Heart right ventricle (tissue), 16 donors: ENCODE data around the gene GMPPA. TPM values are rescaled to one million over a fixed set of nuclear protein-coding genes. Genes with fewer than 3 reads are reported as not detected.

ENCODE experiments used
- ATAC-seq, 8 donors: fragments of 200-7000 bp; cut with Tn5 transposase; one replicate each; pipeline ENCODE4 v1.9.1; 2020; ENCODE audit warnings: mild to moderate bottlenecking in 8 of 8, moderate library complexity in 8 of 8, moderate number of reproducible peaks in 1 of 8
- DNase-seq, 2 donors: peaks; one replicate each; pipeline ENCODE4 v3.0.0-alpha.2; 2020
- H3K27ac ChIP-seq, 10 donors: fragments of 200-600 bp; sonication (generic) in 2 of 10; one replicate each; pipeline versions ENCODE4 v1.5.0 to v1.8.0; 2020 to 2022; ENCODE audit warnings: mild to moderate bottlenecking in 3 of 10
- H3K27me3 ChIP-seq, 7 donors: fragments of 200-600 bp; one replicate each; pipeline ENCODE4 v1.8.0; 2021 to 2022; ENCODE audit warnings: mild to moderate bottlenecking in 2 of 7
- H3K36me3 ChIP-seq, 9 donors: fragments of 200-600 bp; sonication (generic) in 1 of 9; one replicate each; pipeline versions ENCODE4 v1.5.0 to v1.8.0; 2020 to 2022; ENCODE audit warnings: mild to moderate bottlenecking in 2 of 9
- H3K4me1 ChIP-seq, 9 donors: fragments of 200-600 bp; sonication (generic) in 1 of 9; one replicate each; pipeline versions ENCODE4 v1.5.0 to v1.8.0; 2020 to 2022; ENCODE audit warnings: mild to moderate bottlenecking in 4 of 9
- H3K4me3 ChIP-seq, 10 donors: fragments of 200-600 bp; sonication (generic) in 2 of 10; one replicate each; pipeline versions ENCODE4 v1.5.0 to v1.8.0; 2020 to 2022; ENCODE audit warnings: mild to moderate bottlenecking in 7 of 10, moderate library complexity in 2 of 10
- H3K9me3 ChIP-seq, 11 donors: fragments of 200-600 bp in 10 of 11; sonication (generic) in 2 of 11; one replicate each; pipeline versions ENCODE4 v1.5.0 to v1.8.0; 2013 to 2022; ENCODE audit warnings: mild to moderate bottlenecking in 2 of 11, control low read depth in 1 of 11, moderate library complexity in 1 of 11
- CTCF ChIP-seq, 9 donors: fragments of 200-600 bp; sonication (generic) in 2 of 9; IDR thresholded peaks; one replicate each; pipeline versions ENCODE4 v1.5.0 to v1.8.0; 2021 to 2022; ENCODE audit warnings: antibody characterized with exemption in 9 of 9, mild to moderate bottlenecking in 5 of 9, moderate library complexity in 1 of 9
- WGBS, 2 donors: extraction: QIAGEN DNeasy Blood & Tissue Kit; methylation state at CpG; one replicate each; pipeline ENCODE4 v1.1.7; 2013; ENCODE audit warnings: inconsistent platforms in 1 of 2; 5-methylcytosine and 5-hydroxymethylcytosine counted together
- intact Hi-C, 10 donors: fragments of 100-400 bp; cut with DNase I; formaldehyde crosslinking; loops; one replicate each; pipeline versions ENCODE4 v1.11.1 to v1.14.2; 2022
- polyA plus RNA-seq, 2 donors: library from polyadenylated mRNA; stranded (reverse); fragments of 200-250 nt; gene quantifications; one replicate each; pipeline ENCODE4 v1.2.3, GENCODE V29; 2013
- total RNA-seq, 10 donors: library from RNA; stranded (reverse); fragmentation: NEBNext Ultra II Directional in 3 of 10; extraction: Animal tissue kit (Norgen Biotek cat#: 25700) in 3 of 10; gene quantifications; one replicate each; pipeline versions ENCODE4 v1.2.1 to v1.2.4, GENCODE V29; 2021 to 2023
- donor health status: Arrhythmogenic right ventricular cardiomyopathy.
- donor health status: ischemic (EF 13 %, LVEDD 7.1; RV severe dilation, severe dysfunction).
- donor health status: healthy with polysubstance abuse.
- donor health status: DM: no; HTN: yes; CAD: no.
- donor health status: DM: no; HTN: no; CAD: no.
- donor health status: ischemic (EF 25% LVEDD 6.9; RV normal size, moderate dysfunction).
- donor health status: ischemic (EF 25% LVEDD 5.7; RV mildly dilated, moderate dysfunction).
- donor health status: healthy.
- donor health status: DM: yes; HTN: yes; CAD: no.
- donor health status: Ischemic cardiomyopathy.
- donor health status: ischemic (EF 35%, LVEDD 5.7; RV mildly dilated, moderate dysfunction).
- donor health status: nonischemic (EF 11% LVEDD 7.7; RV severe dilation, severe dysfunction).
- donor health status: DM: yes; HTN: yes; CAD: no.
- donor health status: PGD.
- donor health status: ischemic (EF 29% LVEDD 5.4; RV normal size, mild dysfunction).
- donor health status: nonischemic (EF 23%, LVEDD 6.1; RV moderate dilation, normal function).

The GMPPA gene
- total and polyA plus RNA-seq, 12 donors, result 15.8 to 48.6 (median 22.1) TPM

- no peaks in the 10 kb centered on the region for H3K9me3 ChIP-seq
- DNase-seq (no peak), ATAC-seq (no peak)
- intact Hi-C loops, result loop anchor here in 8 of 10 donors (5.0 kb wide), 3 partner anchors 43 to 53 kb away; no protein-coding TSS in a partner anchor
- TF ChIP-seq CTCF (IDR thresholded peaks at IDR 0.05), result no peak
- H3K27me3 ChIP-seq, result peaks cover 0 to 25% (median 18%) of the 10 kb centered on the region in 7 donors
- WGBS, 2 donors, result 83 to 84% methylated on average over 8 of the region's 8 CpGs
- H3K4me1 ChIP-seq, result peaks cover 2 to 41% (median 7%) of the 10 kb centered on the region in 9 donors
- H3K36me3 ChIP-seq, result peaks cover 0 to 52% (median 0%) of the 10 kb centered on the region in 9 donors
- H3K27ac ChIP-seq, result no peak overlapping the region
- no peak overlapping the region for H3K4me3 ChIP-seq
Observed at GRCh38 chr2:219478916-219479315, 19.8 kb upstream of the GMPPA start.

GRCh38 chr2:219480004-219480403 lies 18.7 kb upstream of the GMPPA start:
- peaks cover 5 to 46% (median 18%) of the 10 kb centered on the region in 9 donors for H3K4me1 ChIP-seq
- no peak overlapping the region for H3K27ac ChIP-seq
- H3K4me3 ChIP-seq, result no peak overlapping the region
- peaks cover 0 to 36% (median 28%) of the 10 kb centered on the region in 7 donors for H3K27me3 ChIP-seq
- 89 to 93% methylated on average over 8 of the region's 8 CpGs for WGBS, 2 donors
- H3K36me3 ChIP-seq, result peaks cover 0 to 57% (median 0%) of the 10 kb centered on the region in 9 donors
- no peak for ATAC-seq
- no peak for TF ChIP-seq CTCF (IDR thresholded peaks at IDR 0.05)
- no peak for DNase-seq
- intact Hi-C loops, result no loop called here
- H3K9me3 ChIP-seq, result no peaks in the 10 kb centered on the region

GRCh38 chr2:219482674-219483405 lies 15.9 kb upstream of the GMPPA start:
- ATAC-seq (no peak), DNase-seq (no peak)
- 70 to 78% methylated on average over 17 of the region's 17 CpGs for WGBS, 2 donors
- intact Hi-C loops, result no loop called here
- peaks cover 0 to 64% (median 42%) of the 10 kb centered on the region in 7 donors for H3K27me3 ChIP-seq
- peaks cover 0 to 26% (median 14%) of the 10 kb centered on the region in 9 donors for H3K4me1 ChIP-seq
- no peak overlapping the region for H3K4me3 ChIP-seq
- peak overlapping the region in 1 of 10 donors; percentile 15 for H3K27ac ChIP-seq
- TF ChIP-seq CTCF (IDR thresholded peaks at IDR 0.05), result no peak
- no peaks in the 10 kb centered on the region for H3K9me3 ChIP-seq
- H3K36me3 ChIP-seq, result peaks cover 0 to 71% (median 0%) of the 10 kb centered on the region in 9 donors

- H3K36me3 ChIP-seq, result peaks cover 0 to 73% (median 0%) of the 10 kb centered on the region in 9 donors
Observed at GRCh38 chr2:219483451-219484342, 15.0 kb upstream of the GMPPA start.

More at GRCh38 chr2:219483451-219484342, 15.0 kb upstream of the GMPPA start:
- Histone ChIP-seq H3K9me3 (no peaks in the 10 kb centered on the region), H3K4me1 (peaks cover 0 to 30% (median 14%) of the 10 kb centered on the region in 9 donors), H3K4me3 (peak overlapping the region in 6 of 10 donors; percentile 12 to 48 (median 24)), H3K27me3 (peaks cover 0 to 65% (median 44%) of the 10 kb centered on the region in 7 donors), H3K27ac (peak overlapping the region in 3 of 10 donors; percentile 4 to 41 (median 15))
- intact Hi-C loops, result no loop called here
- DNase-seq, result no peak
- WGBS, 2 donors, result 38 to 48% methylated on average over 40 to 58 of the region's 58 CpGs
- TF ChIP-seq CTCF (IDR thresholded peaks at IDR 0.05), result no peak
- peak in 1 of 8 donors; percentile 6 for ATAC-seq
